HG03039 (cell line): ENCODE data around the gene SNCA.

ENCODE experiments used
- ATAC-seq: cut with Tn5 transposase; IDR thresholded peaks from one replicate; pipeline ENCODE4 v1.9.1; 2021; ENCODE audit warnings: mild to moderate bottlenecking, moderate library complexity; ENCODE audit not compliant: unreplicated experiment

Gene SNCA

DNA sequence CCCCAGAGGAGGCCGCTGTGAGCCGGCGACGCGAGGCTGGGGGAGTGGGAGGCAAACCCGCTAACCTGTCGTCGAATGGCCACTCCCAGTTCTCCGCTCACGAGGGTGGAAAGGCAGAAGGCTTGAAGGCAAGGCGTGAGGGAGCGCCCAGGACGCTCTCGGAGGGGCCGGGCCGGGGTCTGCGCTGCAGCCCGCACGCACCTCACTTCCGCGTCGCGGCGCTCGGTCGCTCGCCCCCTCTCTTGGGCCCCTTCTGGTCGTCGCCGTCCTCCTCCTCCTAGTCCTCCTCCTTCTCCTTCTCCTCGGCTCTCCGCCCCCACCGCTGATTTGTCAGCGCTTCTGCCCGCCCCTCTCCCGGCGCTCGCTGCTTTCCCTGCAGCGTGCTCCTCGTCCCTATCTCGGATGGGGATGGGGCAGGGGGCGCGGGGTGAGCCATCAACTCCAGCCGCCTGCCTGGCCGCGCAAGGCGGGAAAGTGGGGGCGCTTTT lies at the start of gene SNCA:
SNCA (minus strand) TSS at position 265 of the 488 bp plus-strand sequence. CDS start 1,494 bp downstream, outside the sequence.
- ATAC-seq, result no peak

- ATAC-seq, result no peak
These were observed 42.3 kb upstream of the SNCA start for GRCh38 chr4:89879215-89879614.

DNA sequence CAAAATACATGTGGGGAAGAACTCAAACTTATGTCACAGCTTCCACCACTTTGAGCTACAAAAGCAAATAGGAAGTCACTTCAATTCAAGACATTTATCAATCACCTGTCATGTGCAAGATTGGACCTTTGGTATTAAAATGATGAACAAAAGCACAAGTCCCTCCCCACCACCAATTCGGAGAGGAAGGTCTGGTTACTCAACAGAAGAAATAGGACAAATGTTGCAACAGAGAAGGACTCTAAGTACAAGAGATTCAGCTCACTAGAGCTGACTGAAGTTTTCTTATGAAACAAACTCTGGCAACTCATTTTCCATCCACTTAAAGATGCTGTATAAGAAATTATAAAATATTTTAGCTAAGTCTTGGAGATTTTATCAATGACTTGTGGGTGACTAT lies 41.6 kb upstream of the SNCA start:
- no peak for ATAC-seq

DNA sequence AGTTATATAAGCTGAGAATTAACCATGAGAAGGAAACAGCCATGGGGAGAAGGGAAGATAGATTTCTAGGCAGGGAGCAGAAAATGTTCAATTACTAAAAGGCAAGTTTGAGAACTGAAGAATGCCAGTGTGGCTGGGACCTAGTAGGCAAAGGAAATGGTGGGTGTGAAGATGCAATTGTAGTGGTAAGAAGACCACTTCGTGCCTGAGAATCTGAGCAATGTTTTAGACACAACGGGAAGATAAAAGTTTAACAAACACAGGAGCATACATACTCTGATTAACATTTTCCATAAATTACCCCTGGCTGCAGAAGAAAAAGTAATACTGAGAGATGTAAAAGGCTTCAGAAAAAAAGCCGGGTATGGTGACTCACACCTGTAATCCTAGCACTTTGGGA lies 39.6 kb upstream of the SNCA start:
- no peak for ATAC-seq

- no peak for ATAC-seq
These were observed 34.2 kb upstream of the SNCA start for GRCh38 chr4:89871211-89871610.

DNA sequence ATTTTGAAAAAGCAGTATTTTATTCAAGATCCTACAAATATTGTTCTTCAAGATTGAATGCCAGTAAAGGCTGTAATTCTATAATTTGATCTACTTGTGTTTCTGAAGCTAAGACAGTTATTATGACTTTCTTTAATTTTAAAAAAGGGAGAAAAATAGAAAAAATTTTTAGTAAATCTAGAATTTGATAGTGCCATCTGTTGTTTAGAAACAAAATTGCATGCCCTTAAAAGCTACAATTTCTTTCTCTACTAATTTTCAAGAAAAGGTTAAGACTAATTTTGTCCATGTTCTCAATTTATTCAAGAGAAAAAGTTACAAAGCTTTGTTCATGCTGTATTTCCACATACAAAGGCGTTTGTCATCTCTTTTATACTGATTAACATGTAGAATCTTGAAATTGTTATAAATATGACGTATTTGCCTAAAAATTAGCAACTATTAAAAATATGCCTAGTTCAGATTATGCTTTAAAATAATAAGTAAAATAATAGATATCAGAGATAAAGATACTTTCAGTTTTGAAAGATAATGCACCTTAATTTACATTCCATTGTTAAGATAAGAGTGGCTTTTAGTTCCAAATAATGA lies 32.1 kb upstream of the SNCA start:
- ATAC-seq, result no peak

DNA sequence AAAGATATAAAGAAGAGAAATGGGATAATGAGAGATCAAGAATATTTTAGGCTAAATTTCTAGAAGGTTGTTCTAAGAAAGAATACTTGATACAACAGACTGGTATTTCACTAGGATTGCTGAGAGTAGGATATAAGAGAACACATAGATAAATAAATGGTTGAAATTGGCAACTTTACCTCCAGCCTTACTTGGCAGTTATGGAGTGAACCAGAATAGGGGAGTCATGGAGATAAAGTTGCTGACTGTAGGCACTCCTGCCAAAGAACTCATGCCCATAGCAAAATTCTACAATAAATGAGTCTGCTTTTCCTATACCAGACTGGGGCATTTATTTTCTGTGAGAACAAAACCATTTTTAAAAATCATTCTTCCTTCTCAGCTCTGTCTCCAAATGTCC lies 31.3 kb upstream of the SNCA start:
- ATAC-seq, result no peak

- ATAC-seq, result no peak
These were observed 26.6 kb upstream of the SNCA start for GRCh38 chr4:89863533-89863932.

GRCh38 chr4:89860971-89861370 lies 24.0 kb upstream of the SNCA start:
- no peak for ATAC-seq

DNA sequence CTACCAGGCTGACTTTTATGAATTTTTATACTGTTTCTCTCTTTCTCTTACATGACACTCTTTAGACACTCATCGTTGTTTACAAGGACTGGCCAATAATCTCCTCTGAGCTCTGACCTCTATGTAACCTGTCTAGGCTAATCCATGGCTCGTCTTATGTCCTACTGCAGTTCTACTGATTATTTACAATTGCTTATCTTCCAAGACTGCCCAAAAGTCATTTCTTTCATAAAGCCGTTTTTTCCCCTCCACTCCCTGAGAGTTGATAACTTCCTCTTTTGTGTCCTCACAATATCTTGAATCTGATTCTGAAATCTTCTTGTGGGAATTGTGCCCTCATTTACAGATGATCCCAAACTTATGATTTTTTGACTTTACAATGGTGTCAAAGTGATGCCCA lies 18.3 kb upstream of the SNCA start:
- ATAC-seq, result no peak

GRCh38 chr4:89847571-89848325 lies 10.8 kb upstream of the SNCA start:
- no peak for ATAC-seq

DNA sequence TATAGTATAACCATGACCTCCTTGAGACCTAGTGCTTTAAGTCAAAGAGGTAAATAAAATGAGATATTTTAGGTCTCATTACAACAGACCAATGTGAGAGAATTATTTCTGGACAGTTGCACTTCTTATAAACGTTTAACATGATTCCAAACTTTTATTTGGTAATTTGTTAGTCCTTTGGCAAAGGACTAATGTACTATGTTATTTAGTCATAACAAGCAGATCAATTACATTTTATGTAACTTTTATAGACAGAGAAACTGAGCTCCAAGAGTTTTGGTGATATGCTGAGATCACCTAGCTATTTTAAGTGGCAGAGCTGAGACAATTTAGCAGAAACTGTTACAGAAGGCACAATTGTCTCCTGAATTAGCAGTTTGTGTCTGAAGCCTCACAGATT lies 2.6 kb upstream of the SNCA start:
- ATAC-seq, result no peak

GRCh38 chr4:89837993-89838390 lies 1.0 kb upstream of the SNCA start:
- ATAC-seq, result no peak

DNA sequence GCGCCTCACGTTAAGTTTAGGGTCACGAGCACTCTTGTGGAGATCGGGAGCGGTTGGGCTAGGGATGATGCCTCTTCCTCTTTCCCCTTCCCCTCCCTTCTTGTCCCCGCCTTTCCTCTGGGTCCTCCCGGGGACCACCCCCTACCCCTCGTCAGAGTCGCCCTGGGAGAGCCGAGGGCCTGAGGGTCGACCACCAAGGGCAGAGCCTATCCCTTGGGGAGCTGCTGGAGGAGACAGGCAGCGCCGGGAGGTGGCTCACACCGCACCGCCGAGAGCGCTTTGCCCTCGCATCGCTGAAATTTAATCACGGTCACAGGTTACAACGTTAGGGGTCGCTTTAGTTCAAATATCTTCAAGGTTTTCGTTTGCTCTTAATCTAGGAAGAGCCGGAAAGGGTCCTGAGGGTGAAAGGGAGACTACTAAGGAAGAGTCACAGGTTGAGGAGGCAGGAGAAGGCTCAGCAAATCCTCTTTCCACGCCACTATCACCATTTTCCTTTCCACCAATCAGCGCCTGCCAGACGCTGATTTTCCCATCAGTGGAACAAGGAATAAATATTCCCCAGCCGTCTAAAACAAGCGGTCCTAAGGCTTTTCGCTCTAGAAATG lies 528 bp upstream of the SNCA start:
- ATAC-seq, result no peak

DNA sequence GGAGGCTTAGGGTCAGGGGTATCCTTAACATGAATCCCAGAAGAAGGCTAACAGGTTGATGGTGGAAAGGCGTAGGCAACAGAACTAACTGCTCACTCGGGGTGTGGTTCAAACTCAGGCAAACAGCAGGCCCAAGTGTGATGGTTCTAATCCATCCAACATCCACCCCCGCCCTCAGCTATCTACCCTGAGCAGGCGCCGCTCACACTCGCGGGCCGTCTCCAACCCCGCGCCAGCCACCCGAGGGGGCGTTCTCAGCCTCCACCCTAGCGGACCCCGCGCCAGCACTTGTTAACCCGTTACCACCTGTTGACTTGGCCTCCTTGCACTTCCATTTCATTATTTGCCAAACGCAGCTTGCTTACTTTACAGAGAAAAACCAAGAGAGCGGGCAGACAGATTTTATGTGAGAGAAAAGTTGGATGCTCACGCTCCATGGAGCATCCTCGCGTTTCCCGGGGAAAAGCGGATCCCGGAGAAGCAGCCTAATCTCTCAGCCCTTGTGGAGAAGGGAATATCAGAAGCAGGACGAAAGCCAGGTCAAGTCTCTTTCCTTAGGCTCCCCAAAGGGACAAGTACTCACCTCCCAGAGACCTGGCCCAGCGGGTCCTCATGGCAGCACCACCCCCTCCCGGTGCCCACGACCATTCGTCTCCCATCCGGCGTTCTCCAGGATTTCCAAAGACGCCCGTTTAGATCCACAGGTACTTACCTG lies 773 bp downstream of the SNCA start:
- no peak for ATAC-seq

DNA sequence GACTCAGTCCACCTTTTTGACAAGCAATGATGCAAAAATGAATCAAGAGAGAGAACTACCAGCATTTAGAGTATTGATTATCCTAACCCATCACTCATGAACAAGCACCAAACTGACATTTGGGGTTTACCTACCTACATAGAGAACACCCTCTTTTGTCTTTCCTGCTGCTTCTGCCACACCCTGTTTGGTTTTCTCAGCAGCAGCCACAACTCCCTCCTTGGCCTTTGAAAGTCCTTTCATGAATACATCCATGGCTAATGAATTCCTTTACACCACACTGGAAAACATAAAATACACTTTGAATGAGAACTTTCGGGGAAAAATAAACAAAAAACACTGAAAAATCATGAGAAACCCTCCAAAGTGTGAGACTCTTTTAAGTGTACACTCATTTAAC lies 1.5 kb downstream of the SNCA start:
- no peak for ATAC-seq

GRCh38 chr4:89834486-89835209 lies 2.3 kb downstream of the SNCA start:
- no peak for ATAC-seq

- ATAC-seq, result peak; percentile 71
These were observed 7.4 kb downstream of the SNCA start for GRCh38 chr4:89829470-89830138.

DNA sequence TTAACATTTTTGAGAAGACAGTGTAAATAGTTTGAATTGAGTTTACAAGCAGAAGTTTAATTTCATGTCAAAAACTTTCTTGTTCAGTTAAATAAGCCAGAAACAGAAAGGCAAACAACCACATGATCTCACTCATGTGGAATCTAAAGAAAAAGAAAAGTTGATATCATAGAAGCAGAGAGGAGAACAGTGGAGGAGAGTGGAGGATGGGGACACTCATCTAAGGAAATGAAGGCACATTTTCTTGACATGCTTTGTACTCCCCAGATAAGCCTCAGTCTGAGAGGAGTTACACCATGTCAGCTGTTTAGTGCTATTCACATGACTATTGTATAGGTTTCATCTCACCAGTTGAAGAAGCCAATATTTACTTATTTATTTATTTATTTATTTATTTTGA lies 13.5 kb downstream of the SNCA start:
- no peak for ATAC-seq

GRCh38 chr4:89821612-89822011 lies 15.3 kb downstream of the SNCA start:
- no peak for ATAC-seq
